ENCODE results near the gene TRAF3. TPM values are rescaled to one million over a fixed set of nuclear protein-coding genes. Genes with fewer than 3 reads are reported as not detected.

The TRAF3 gene
- total RNA-seq, 1 experiment from 2014 or later, result 49.3 TPM

DNA sequence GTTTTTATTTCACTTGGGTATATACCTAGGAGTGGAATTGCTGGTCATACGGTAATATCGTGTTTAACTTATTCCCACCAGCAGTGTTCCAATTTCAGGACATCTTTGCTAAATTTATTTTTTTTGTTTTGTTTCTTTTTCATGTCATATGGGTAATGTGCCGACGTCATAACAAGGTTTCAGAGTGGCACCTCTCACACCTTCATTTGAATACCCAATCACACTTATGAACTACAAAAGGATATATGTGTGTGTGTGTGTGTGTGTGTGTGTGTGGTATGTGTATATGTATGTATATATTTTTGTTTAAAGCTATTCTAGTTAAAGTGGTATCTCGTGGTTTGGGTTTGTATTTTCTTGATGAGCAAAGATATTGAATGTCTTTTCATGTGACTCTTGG is 12.1 kb downstream of the TRAF3 start:
- no TSS peak for BruUV-seq (replicated peaks)
- DNase-seq (ENCODE audit: low spot score), result no peak
- H3K27me3 ChIP-seq (replicated peaks; ENCODE audit: insufficient read depth, low read depth, low read length, poor library complexity), result no peaks in the 10 kb centered on the region
- no peak for TF ChIP-seq EZH2 (IDR thresholded peaks at IDR 0.05; ENCODE audit: borderline replicate concordance, low read depth, low read length, poor library complexity, severe bottlenecking)
- TF ChIP-seq CTCF (conservative IDR thresholded peaks at IDR 0.05; ENCODE audit: low read depth, low read length), result no peak
- no peaks in the 10 kb centered on the region for H3K4me1 ChIP-seq (ENCODE audit: insufficient read depth, low read length, poor library complexity, severe bottlenecking)
- POLR2A ChIA-PET (ENCODE audit: low non-redundant PET), result no interaction called here
- H3K36me3 ChIP-seq (ENCODE audit: insufficient read depth, low read length, poor library complexity, severe bottlenecking), result peaks cover 3% of the 10 kb centered on the region
- peaks cover 18% of the 10 kb centered on the region for H3K9me3 ChIP-seq (ENCODE audit: low read depth, low read length, poor library complexity, severe bottlenecking)
- no peak overlapping the region for H3K27ac ChIP-seq (ENCODE audit: low read depth, low read length, poor library complexity, severe bottlenecking)
- H3K4me3 ChIP-seq (ENCODE audit: low read depth, low read length, poor library complexity, severe bottlenecking), result no peak overlapping the region
- intact Hi-C loops (cut with micrococcal nuclease; ENCODE audit: unreplicated experiment), result no loop called here
- CTCF ChIA-PET, result no interaction called here

- TF ChIP-seq EZH2 (IDR thresholded peaks at IDR 0.05; ENCODE audit: borderline replicate concordance, low read depth, low read length, poor library complexity, severe bottlenecking), result no peak
- TF ChIP-seq CTCF (conservative IDR thresholded peaks at IDR 0.05; ENCODE audit: low read depth, low read length), result no peak
- intact Hi-C loops (cut with micrococcal nuclease; ENCODE audit: unreplicated experiment), result no loop called here
Observed at GRCh38 chr14:102793531-102794328, 16.5 kb downstream of the TRAF3 start.

GRCh38 chr14:102795060-102795925 is 18.0 kb downstream of the TRAF3 start:
- intact Hi-C loops (cut with micrococcal nuclease; ENCODE audit: unreplicated experiment), result no loop called here
- ChIA-PET POLR2A (ENCODE audit: low non-redundant PET) (interaction anchor here (0.6 kb wide), 1 partner anchor 89 kb away, joined by 3 read pairs; no protein-coding TSS in a partner anchor), CTCF (interaction anchor here (0.7 kb wide), 1 partner anchor 101 kb away, joined by 4 read pairs; no protein-coding TSS in a partner anchor)
- H3K27me3 ChIP-seq (replicated peaks; ENCODE audit: insufficient read depth, low read depth, low read length, poor library complexity), result no peaks in the 10 kb centered on the region
- peak; percentile 91 for DNase-seq (ENCODE audit: low spot score)
- TF ChIP-seq EZH2 (IDR thresholded peaks at IDR 0.05; ENCODE audit: borderline replicate concordance, low read depth, low read length, poor library complexity, severe bottlenecking), result no peak
- no peak for TF ChIP-seq CTCF (conservative IDR thresholded peaks at IDR 0.05; ENCODE audit: low read depth, low read length)
- no TSS peak for BruUV-seq (replicated peaks)
- H3K9me3 ChIP-seq (ENCODE audit: low read depth, low read length, poor library complexity, severe bottlenecking), result peaks cover 18% of the 10 kb centered on the region
- no peak overlapping the region for H3K4me3 ChIP-seq (ENCODE audit: low read depth, low read length, poor library complexity, severe bottlenecking)
- peak overlapping the region; percentile 72 for H3K27ac ChIP-seq (ENCODE audit: low read depth, low read length, poor library complexity, severe bottlenecking)
- peaks cover 31% of the 10 kb centered on the region for H3K4me1 ChIP-seq (ENCODE audit: insufficient read depth, low read length, poor library complexity, severe bottlenecking)
- no peaks in the 10 kb centered on the region for H3K36me3 ChIP-seq (ENCODE audit: insufficient read depth, low read length, poor library complexity, severe bottlenecking)

More at GRCh38 chr14:102793531-102794328, 16.5 kb downstream of the TRAF3 start:
- no TSS peak for BruUV-seq (replicated peaks)
- no peak overlapping the region for H3K4me3 ChIP-seq (ENCODE audit: low read depth, low read length, poor library complexity, severe bottlenecking)
- no peak overlapping the region for H3K27ac ChIP-seq (ENCODE audit: low read depth, low read length, poor library complexity, severe bottlenecking)
- no peaks in the 10 kb centered on the region for H3K27me3 ChIP-seq (replicated peaks; ENCODE audit: insufficient read depth, low read depth, low read length, poor library complexity)
- ChIA-PET CTCF (no interaction called here), POLR2A (ENCODE audit: low non-redundant PET) (no interaction called here)
- no peak for DNase-seq (ENCODE audit: low spot score)
- peaks cover 18% of the 10 kb centered on the region for H3K9me3 ChIP-seq (ENCODE audit: low read depth, low read length, poor library complexity, severe bottlenecking)
- H3K36me3 ChIP-seq (ENCODE audit: insufficient read depth, low read length, poor library complexity, severe bottlenecking), result no peaks in the 10 kb centered on the region
- peaks cover 16% of the 10 kb centered on the region for H3K4me1 ChIP-seq (ENCODE audit: insufficient read depth, low read length, poor library complexity, severe bottlenecking)

Measured in A673 (cell line).